ENCODE measurements around the gene NOTCH3.
A peak's percentile ranks its signal among the peaks of the same experiment; 100 is the strongest.

NOTCH3 gene

GRCh38 chr19:15234431-15235130 lies 33.8 kb upstream of the NOTCH3 start:
- no peak for DNase-seq
- H3K4me3 ChIP-seq, result no peak overlapping the region
- no peaks in the 10 kb centered on the region for H3K27me3 ChIP-seq
- intact Hi-C loops (cut with DNase I; ENCODE audit: low total_unique reads), result no loop called here
- H3K9me3 ChIP-seq, result no peaks in the 10 kb centered on the region
- peaks cover 40 to 49% (median 41%) of the 10 kb centered on the region in 3 donors for H3K36me3 ChIP-seq
- no peak overlapping the region for H3K27ac ChIP-seq
- no peak for TF ChIP-seq CTCF (IDR thresholded peaks at IDR 0.05)
- H3K4me1 ChIP-seq, result peaks cover 0 to 12% (median 12%) of the 10 kb centered on the region in 4 donors

DNA sequence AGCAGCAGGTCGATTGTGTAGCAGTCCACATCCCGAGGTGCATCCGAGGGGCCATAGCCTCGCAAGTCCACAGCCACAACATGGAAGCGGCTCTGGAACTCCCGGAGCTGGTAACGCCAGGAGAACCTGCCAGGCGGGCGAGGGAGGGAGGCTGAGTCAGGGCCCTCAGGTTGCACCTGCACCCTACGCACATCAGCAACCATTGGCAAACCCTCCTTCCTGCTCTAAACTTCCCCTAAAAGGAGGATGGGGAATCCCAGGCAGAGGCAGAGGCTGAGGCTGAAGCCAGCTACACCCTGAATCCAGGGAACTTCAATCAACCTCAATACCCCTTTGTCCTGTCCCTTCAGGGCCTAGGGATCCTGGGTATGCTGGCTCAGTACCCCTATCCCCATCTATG lies 30.5 kb upstream of the NOTCH3 start:
- Histone ChIP-seq H3K36me3 (peaks cover 7 to 16% (median 8%) of the 10 kb centered on the region in 3 donors), H3K27ac (peak overlapping the region in 1 of 2 donors; percentile 44), H3K9me3 (no peaks in the 10 kb centered on the region), H3K27me3 (no peaks in the 10 kb centered on the region), H3K4me3 (no peak overlapping the region), H3K4me1 (peaks cover 0 to 12% (median 12%) of the 10 kb centered on the region in 4 donors)
- intact Hi-C loops (cut with DNase I; ENCODE audit: low total_unique reads), result no loop called here
- no peak for DNase-seq
- no peak for TF ChIP-seq CTCF (IDR thresholded peaks at IDR 0.05)

GRCh38 chr19:15227261-15227660 lies 26.5 kb upstream of the NOTCH3 start:
- intact Hi-C loops (cut with DNase I; ENCODE audit: low total_unique reads), result no loop called here

DNA sequence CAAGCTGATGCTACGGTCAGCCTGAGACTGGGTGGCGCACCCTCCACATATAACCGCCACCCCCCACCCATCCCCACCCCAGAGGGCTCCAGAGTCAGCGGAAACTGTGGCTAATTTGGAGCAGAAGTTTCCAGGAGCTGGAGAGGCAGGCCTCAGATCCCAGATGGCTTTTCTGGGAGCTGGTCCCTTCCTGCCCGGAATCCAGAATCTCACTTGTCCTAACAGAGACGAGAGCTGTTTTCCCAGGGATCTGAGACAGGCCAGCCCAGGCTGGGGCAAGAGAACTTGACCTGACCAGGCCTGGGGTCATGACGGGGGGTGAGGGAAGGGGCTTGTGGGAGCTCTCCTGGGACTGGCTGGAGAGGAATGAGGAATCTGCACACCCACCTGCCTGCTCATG lies 25.0 kb upstream of the NOTCH3 start:
- no peaks in the 10 kb centered on the region for H3K9me3 ChIP-seq
- peak overlapping the region in 1 of 2 donors; percentile 40 for H3K27ac ChIP-seq
- TF ChIP-seq CTCF (IDR thresholded peaks at IDR 0.05), result no peak
- DNase-seq, result no peak
- no peaks in the 10 kb centered on the region for H3K27me3 ChIP-seq
- no peak overlapping the region for H3K4me3 ChIP-seq
- intact Hi-C loops (cut with DNase I; ENCODE audit: low total_unique reads), result no loop called here
- H3K4me1 ChIP-seq, result peaks cover 3 to 26% (median 19%) of the 10 kb centered on the region in 4 donors
- no peaks in the 10 kb centered on the region for H3K36me3 ChIP-seq

More at GRCh38 chr19:15227261-15227660, 26.5 kb upstream of the NOTCH3 start:
- H3K4me1 ChIP-seq, result peaks cover 3 to 27% (median 26%) of the 10 kb centered on the region in 4 donors
- no peaks in the 10 kb centered on the region for H3K36me3 ChIP-seq
- no peak for DNase-seq
- H3K4me3 ChIP-seq, result no peak overlapping the region
- TF ChIP-seq CTCF (IDR thresholded peaks at IDR 0.05), result no peak
- no peaks in the 10 kb centered on the region for H3K9me3 ChIP-seq
- H3K27ac ChIP-seq, result no peak overlapping the region
- no peaks in the 10 kb centered on the region for H3K27me3 ChIP-seq

DNA sequence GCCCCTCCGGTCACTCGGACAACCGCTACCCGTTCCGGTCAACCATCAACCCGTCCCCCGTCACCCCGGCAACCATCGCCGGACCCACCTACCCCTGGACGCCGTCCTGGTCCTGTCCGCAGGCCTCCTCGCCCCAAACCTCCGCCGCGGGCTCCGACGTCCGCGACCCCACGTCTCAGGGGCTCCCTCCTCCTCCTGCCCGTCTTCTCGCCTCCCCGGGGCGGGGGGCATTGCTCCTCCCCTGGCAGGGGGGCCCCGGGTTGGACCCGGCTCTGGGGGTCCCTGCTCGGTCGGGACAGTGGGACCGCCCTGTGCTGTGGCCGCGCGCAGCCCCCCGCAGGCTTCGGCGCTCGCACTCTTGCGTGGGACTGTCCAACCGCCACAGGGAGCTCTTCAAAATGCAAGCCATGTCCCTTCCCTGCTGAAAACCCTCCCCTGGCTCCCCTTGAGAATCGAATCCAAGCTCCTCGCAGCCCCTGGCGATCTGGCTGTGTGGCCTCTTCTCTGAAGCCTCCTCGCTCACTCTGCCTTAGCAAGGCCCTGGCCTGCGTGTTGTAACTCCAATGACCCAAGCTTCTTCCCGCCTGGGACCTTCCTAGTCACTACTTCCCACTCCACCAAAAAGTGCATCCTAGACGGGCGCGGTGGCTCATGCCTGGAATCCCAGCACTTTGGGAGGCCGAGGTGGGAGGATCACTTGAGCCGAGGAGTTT lies 23.0 kb upstream of the NOTCH3 start:
- Histone ChIP-seq H3K4me1 (peaks cover 3 to 39% (median 21%) of the 10 kb centered on the region in 4 donors), H3K36me3 (no peaks in the 10 kb centered on the region), H3K27ac (peak overlapping the region; percentile 89 to 92), H3K27me3 (no peaks in the 10 kb centered on the region), H3K9me3 (no peaks in the 10 kb centered on the region), H3K4me3 (peak overlapping the region; percentile 60 to 72)
- TF ChIP-seq CTCF (IDR thresholded peaks at IDR 0.05), result no peak
- intact Hi-C loops (cut with DNase I; ENCODE audit: low total_unique reads), result no loop called here
- DNase-seq, result no peak

Data from tibial artery (tissue), 4 donors.